ENCODE measurements around the gene CBX8. TPM values are rescaled to one million over a fixed set of nuclear protein-coding genes. Genes with fewer than 3 reads are reported as not detected.
A peak's percentile ranks its signal among the peaks of the same experiment; 100 is the strongest.

Gene CBX8
- total and polyA plus RNA-seq, 2 of the 13 experiments (the other 11 are each of a cell fraction or from before 2014, with no cell fraction given) = 0.34 to 12.6 TPM

DNA sequence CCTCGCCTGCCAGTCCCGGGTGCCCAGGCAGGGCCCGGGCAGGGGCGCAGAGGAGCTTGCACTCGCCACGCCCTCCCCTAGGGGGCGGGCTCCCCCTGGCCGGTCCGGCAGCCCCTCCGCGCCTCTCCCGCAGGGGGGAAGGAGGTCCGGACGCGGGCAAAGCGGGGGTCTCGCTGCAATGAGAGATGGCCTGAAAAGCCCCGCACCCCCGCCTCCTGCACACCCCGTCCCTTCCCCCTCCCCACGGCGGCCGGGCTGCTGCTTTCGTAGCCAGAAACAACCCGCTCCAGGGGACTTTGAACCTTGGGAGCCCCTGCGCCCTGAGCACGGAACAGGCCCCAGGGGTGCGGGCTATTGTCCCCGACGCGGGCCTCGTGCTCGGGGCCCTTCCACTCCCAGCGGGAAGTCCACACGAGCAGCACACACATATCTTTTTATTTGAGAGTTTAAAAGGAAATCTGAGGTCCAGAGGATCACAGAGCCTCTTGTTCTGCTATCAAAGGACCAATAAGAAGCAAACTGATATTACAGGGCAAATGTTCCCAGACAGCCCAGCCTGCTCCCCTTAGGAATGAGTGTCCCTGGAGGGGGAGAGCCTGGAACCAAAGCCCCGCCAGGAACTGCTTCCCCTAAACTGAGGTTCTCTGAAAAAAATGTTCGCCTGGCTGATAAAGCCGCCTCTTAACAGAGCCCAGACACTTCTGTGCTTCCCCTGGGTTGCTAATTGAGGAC is 48.2 kb upstream of the CBX8 start (continued):
- TF ChIP-seq ZNF720 (CRISPR knock-in tag; IDR thresholded peaks at IDR 0.05) (no peak), PHF21A (CRISPR knock-in tag; IDR thresholded peaks at IDR 0.05) (peak; percentile 83), PAX8 (CRISPR knock-in tag; IDR thresholded peaks at IDR 0.05; ENCODE audit: borderline replicate concordance) (no peak), ARNT2 (CRISPR knock-in tag; IDR thresholded peaks at IDR 0.05; ENCODE audit: low read depth) (no peak), RBAK (CRISPR knock-in tag; IDR thresholded peaks at IDR 0.05) (no peak), HDAC2 (CRISPR knock-in tag; IDR thresholded peaks at IDR 0.05) (peak; percentile 81; the same call in 1 of the 2 replicates), KLF15 (CRISPR knock-in tag; IDR thresholded peaks at IDR 0.05; ENCODE audit: borderline replicate concordance) (peak; percentile 86; the same call in 1 of the 2 replicates), BHLHE40 (IDR thresholded peaks at IDR 0.05; ENCODE audit: low read length) (peak; percentile 31; the same call in 1 of the 2 replicates), SCMH1 (CRISPR knock-in tag; IDR thresholded peaks at IDR 0.05; ENCODE audit: borderline replicate concordance) (no peak), ZNF839 (CRISPR knock-in tag; IDR thresholded peaks at IDR 0.05; ENCODE audit: borderline replicate concordance) (no peak), MED8 (CRISPR knock-in tag; IDR thresholded peaks at IDR 0.05; ENCODE audit: insufficient replicate concordance) (peak; percentile 86), U2AF1 (optimal IDR thresholded peaks at IDR 0.05; ENCODE audit: low read depth, low read length) (peak; percentile 44), GATA4 (IDR thresholded peaks at IDR 0.05; ENCODE audit: borderline replicate concordance, low read depth) (peak; percentile 39; the same call in 1 of the 2 replicates), ZNF432 (CRISPR knock-in tag; IDR thresholded peaks at IDR 0.05; ENCODE audit: borderline replicate concordance) (no peak), HNF4A (CRISPR knock-in tag; IDR thresholded peaks at IDR 0.05) (peak; percentile 97), PPARG (CRISPR knock-in tag; conservative IDR thresholded peaks at IDR 0.05) (no peak), GFI1 (CRISPR knock-in tag; IDR thresholded peaks at IDR 0.05; ENCODE audit: borderline replicate concordance) (peak; percentile 47; the same call in 1 of the 2 replicates), ZNF484 (CRISPR knock-in tag; IDR thresholded peaks at IDR 0.05; ENCODE audit: borderline replicate concordance, low read depth) (no peak), ZNF501 (CRISPR knock-in tag; IDR thresholded peaks at IDR 0.05) (peak; percentile 70), RCOR2 (CRISPR knock-in tag; IDR thresholded peaks at IDR 0.05) (no peak), ISX (CRISPR knock-in tag; conservative IDR thresholded peaks at IDR 0.05) (no peak)
- TF ChIP-seq, protein P1, sequence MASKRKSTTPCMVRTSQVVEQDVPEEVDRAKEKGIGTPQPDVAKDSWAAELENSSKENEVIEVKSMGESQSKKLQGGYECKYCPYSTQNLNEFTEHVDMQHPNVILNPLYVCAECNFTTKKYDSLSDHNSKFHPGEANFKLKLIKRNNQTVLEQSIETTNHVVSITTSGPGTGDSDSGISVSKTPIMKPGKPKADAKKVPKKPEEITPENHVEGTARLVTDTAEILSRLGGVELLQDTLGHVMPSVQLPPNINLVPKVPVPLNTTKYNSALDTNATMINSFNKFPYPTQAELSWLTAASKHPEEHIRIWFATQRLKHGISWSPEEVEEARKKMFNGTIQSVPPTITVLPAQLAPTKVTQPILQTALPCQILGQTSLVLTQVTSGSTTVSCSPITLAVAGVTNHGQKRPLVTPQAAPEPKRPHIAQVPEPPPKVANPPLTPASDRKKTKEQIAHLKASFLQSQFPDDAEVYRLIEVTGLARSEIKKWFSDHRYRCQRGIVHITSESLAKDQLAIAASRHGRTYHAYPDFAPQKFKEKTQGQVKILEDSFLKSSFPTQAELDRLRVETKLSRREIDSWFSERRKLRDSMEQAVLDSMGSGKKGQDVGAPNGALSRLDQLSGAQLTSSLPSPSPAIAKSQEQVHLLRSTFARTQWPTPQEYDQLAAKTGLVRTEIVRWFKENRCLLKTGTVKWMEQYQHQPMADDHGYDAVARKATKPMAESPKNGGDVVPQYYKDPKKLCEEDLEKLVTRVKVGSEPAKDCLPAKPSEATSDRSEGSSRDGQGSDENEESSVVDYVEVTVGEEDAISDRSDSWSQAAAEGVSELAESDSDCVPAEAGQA (IDR thresholded peaks at IDR 0.05; ENCODE audit: low read depth) = 0 out of 2 replicates have a peak, but pooled peaks have one; percentile 57
- TF ChIP-seq, protein P1 (CRISPR knock-in tag; IDR thresholded peaks at IDR 0.05; ENCODE audit: borderline replicate concordance) = no peak
- TF ChIP-seq, protein P2, sequence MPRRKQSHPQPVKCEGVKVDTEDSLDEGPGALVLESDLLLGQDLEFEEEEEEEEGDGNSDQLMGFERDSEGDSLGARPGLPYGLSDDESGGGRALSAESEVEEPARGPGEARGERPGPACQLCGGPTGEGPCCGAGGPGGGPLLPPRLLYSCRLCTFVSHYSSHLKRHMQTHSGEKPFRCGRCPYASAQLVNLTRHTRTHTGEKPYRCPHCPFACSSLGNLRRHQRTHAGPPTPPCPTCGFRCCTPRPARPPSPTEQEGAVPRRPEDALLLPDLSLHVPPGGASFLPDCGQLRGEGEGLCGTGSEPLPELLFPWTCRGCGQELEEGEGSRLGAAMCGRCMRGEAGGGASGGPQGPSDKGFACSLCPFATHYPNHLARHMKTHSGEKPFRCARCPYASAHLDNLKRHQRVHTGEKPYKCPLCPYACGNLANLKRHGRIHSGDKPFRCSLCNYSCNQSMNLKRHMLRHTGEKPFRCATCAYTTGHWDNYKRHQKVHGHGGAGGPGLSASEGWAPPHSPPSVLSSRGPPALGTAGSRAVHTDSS (CRISPR knock-in tag; conservative IDR thresholded peaks at IDR 0.05) = no peak

All from HepG2 (cell line).